K562 (cell line): ENCODE results near the gene GNG14. TPM values are rescaled to one million over a fixed set of nuclear protein-coding genes. Genes with fewer than 3 reads are reported as not detected.

Source experiments
- ATAC-seq: fragments of 200-7000 bp; cut with Tn5 transposase; 3 replicates; pipeline ENCODE4 v1.9.1; 2020; ENCODE audit warnings: moderate library complexity
- BruUV-seq: library from RNA; stranded (reverse); fragments of 400-500 nt; replicated peaks from 2 replicates; lab custom pipeline; 2021; lab: Mats Ljungman, UMichigan
- CTCF ChIA-PET: fragments of 300-600 bp; formaldehyde crosslinking; extraction: SDS; loops from one replicate; lab custom pipeline; 2021; ENCODE audit warnings: low intra/inter-chr PET ratio; lab: Yijun Ruan, JAX
- POLR2A ChIA-PET: fragments of 300-600, 350-650 bp; sonication (Branson Sonifier 250); formaldehyde crosslinking; extraction: SDS; loops from one replicate; lab custom pipeline; 2021; ENCODE audit warnings: antibody characterized with exemption, inconsistent platforms; lab: Yijun Ruan, JAX
- DNase-seq, 4 experiments: peaks; one replicate each; pipeline versions ENCODE4 v3.0.0 to v3.0.0-alpha.2; 2011 to 2018; ENCODE audit warnings: low spot score in 3 of 4, mixed read lengths in 3 of 4; ENCODE audit errors: extremely low read depth in 1 of 4
- FAIRE-seq: peaks from 2 replicates; lab custom pipeline; 2011; peaks lifted over from hg19 to GRCh38; lab: Jason Lieb, UNC
- H2AFZ ChIP-seq: 2 replicates; pipeline ENCODE4 v1.6.0; 2011; ENCODE audit warnings: low read depth, low read length, control low read depth, inconsistent platforms
- H3K27ac ChIP-seq: fragments of 200-600 bp; 3 replicates; pipeline ENCODE4 v1.8.0; 2011; ENCODE audit warnings: low read depth, mild to moderate bottlenecking, control low read depth, inconsistent platforms, low read length, moderate library complexity, mixed read lengths; ENCODE audit errors: extremely low read depth
- H3K27me3 ChIP-seq, 2 experiments: fragments of 300-600 bp in 1 of 2; 2 replicates in 1 of 2; 3 replicates in 1 of 2; pipeline versions ENCODE4 v1.6.0 to v1.8.0; 2011; ENCODE audit warnings: inconsistent platforms in 2 of 2, low read length in 2 of 2, mild to moderate bottlenecking in 1 of 2, mixed read lengths in 1 of 2, moderate library complexity in 1 of 2; ENCODE audit not compliant: control insufficient read depth in 2 of 2, insufficient read depth in 2 of 2
- H3K36me3 ChIP-seq: fragments of 300-600 bp; 3 replicates; pipeline ENCODE4 v1.8.0; 2011; ENCODE audit warnings: mild to moderate bottlenecking, low read length, inconsistent platforms; ENCODE audit not compliant: control insufficient read depth, insufficient read depth
- H3K4me1 ChIP-seq, 2 experiments: fragments of 200-600 bp in 1 of 2; replicated peaks in 1 of 2; 2 replicates in 1 of 2; 3 replicates in 1 of 2; pipeline versions ENCODE4 v1.5.1 to v1.8.0; 2011; ENCODE audit warnings: inconsistent platforms in 2 of 2, low read length in 2 of 2, mild to moderate bottlenecking in 1 of 2, mixed read lengths in 1 of 2, moderate library complexity in 1 of 2; ENCODE audit not compliant: control insufficient read depth in 2 of 2, insufficient read depth in 2 of 2
- H3K4me2 ChIP-seq: 2 replicates; pipeline ENCODE4 v1.6.1; 2011; ENCODE audit warnings: low read length, control low read depth, inconsistent platforms, mixed read lengths; ENCODE audit not compliant: insufficient read depth
- H3K4me3 ChIP-seq: fragments of 200-600 bp; sonication (generic), shearing (Covaris generic); 2 replicates; pipeline ENCODE4 v1.5.1; 2016; ENCODE audit warnings: control low read depth, inconsistent platforms
- H3K79me2 ChIP-seq: fragments of 200-600 bp; 3 replicates; pipeline ENCODE4 v1.8.0; 2011; ENCODE audit warnings: low read length, inconsistent platforms; ENCODE audit not compliant: control insufficient read depth, insufficient read depth
- H3K9ac ChIP-seq, 2 experiments: 2 replicates each; pipeline versions ENCODE4 v1.6.0 to v1.6.1; 2011; ENCODE audit warnings: low read depth in 2 of 2, low read length in 2 of 2, control low read depth in 1 of 2, inconsistent platforms in 1 of 2, mild to moderate bottlenecking in 1 of 2, mixed read lengths in 1 of 2; ENCODE audit not compliant: insufficient read depth in 1 of 2
- H3K9me1 ChIP-seq: one replicate; pipeline ENCODE4 v1.6.0; 2011; ENCODE audit warnings: inconsistent platforms, mild to moderate bottlenecking, low read length, moderate library complexity; ENCODE audit not compliant: control insufficient read depth, insufficient read depth
- H3K9me3 ChIP-seq: replicated peaks from 2 replicates; pipeline ENCODE4 v1.5.1; 2011; ENCODE audit warnings: low read depth, low read length, inconsistent platforms; ENCODE audit not compliant: control insufficient read depth, insufficient read depth
- H4K20me1 ChIP-seq: replicated peaks from 2 replicates; pipeline ENCODE4 v1.6.1; 2011; ENCODE audit warnings: low read length, inconsistent platforms, mixed read lengths; ENCODE audit not compliant: control insufficient read depth, insufficient read depth
- ASH1L ChIP-seq: fragments of 450-650 bp; IDR thresholded peaks from 2 replicates; pipeline ENCODE4 v1.6.1; 2018; ENCODE audit warnings: borderline replicate concordance, mild to moderate bottlenecking, low read depth; ENCODE audit not compliant: partially characterized antibody
- MTA2 ChIP-seq: fragments of 450-650 bp; IDR thresholded peaks from 2 replicates; pipeline ENCODE4 v1.6.1; 2016; ENCODE audit warnings: low read depth
- POLR2G ChIP-seq: fragments of 200-400 bp; formaldehyde crosslinking; IDR thresholded peaks from 2 replicates; pipeline ENCODE4 v1.6.1; 2017; ENCODE audit warnings: low read depth, mild to moderate bottlenecking, antibody characterized with exemption, low read length, moderate library complexity
- RBFOX2 ChIP-seq: fragments of 200-400 bp; formaldehyde crosslinking; IDR thresholded peaks from 2 replicates; pipeline ENCODE4 v1.6.1; 2017; ENCODE audit warnings: low read depth, mild to moderate bottlenecking, low read length, moderate library complexity
- SPI1 ChIP-seq: IDR thresholded peaks from 2 replicates; pipeline ENCODE4 v1.6.1; 2011; ENCODE audit warnings: low read depth, low read length, control low read depth, borderline replicate concordance
- WGBS: fragments of 100-300 bp; shearing (Covaris generic); methylation state at CpG from one replicate; pipeline ENCODE4 v1.1.6; 2016; ENCODE audit warnings: low coverage, mixed read lengths; ENCODE audit not compliant: insufficient coverage; ENCODE audit errors: missing lambda C conversion rate; 5-methylcytosine and 5-hydroxymethylcytosine counted together
- in situ Hi-C: fragments of 300-500 bp; cut with MboI; formaldehyde crosslinking; loops from 4 replicates; pipeline ENCODE4 v1.15.0; 2018; ENCODE audit warnings: inconsistent platforms, mixed read lengths
- intact Hi-C: fragments of 100-400 bp; cut with micrococcal nuclease; formaldehyde crosslinking; loops from 2 replicates; pipeline ENCODE4 v1.14.2; 2022
- polyA plus RNA-seq, 8 experiments: library from polyadenylated mRNA; depleted of rRNA in 4 of 8; stranded (reverse) in 5 of 8; unstranded in 3 of 8; fragments of >200 nt; fragmentation: Nextera tagmentation in 2 of 8; fragmentation: Illumina TruSeq in 1 of 8; extraction: Ambion mirVana in 2 of 8; extraction: Trizol in 1 of 8; gene quantifications; 2 replicates each; pipeline versions ENCODE4 v1.2.1 to v1.2.3, GENCODE V29; 2011 to 2014; ENCODE audit warnings: inconsistent platforms in 1 of 8, missing spikeins in 1 of 8
- total RNA-seq, 7 experiments: library from RNA; depleted of rRNA in 6 of 7; stranded (reverse); fragments of >200 nt in 6 of 7; fragmentation: Illumina TruSeq in 2 of 7; extraction: Trizol in 2 of 7; gene quantifications; 2 replicates each; pipeline versions ENCODE4 v1.2.1 to v1.2.3, GENCODE V29; 2011 to 2021; ENCODE audit warnings: low replicate concordance in 1 of 7

Gene GNG14
- total and polyA plus RNA-seq, 9 of the 15 experiments (the other 6 are each of a cell fraction or from before 2014, with no cell fraction given) = not detected

- ATAC-seq = no peak
- WGBS = 80% methylated on average over 3 of the region's 3 CpGs
- no peaks in the 10 kb centered on the region for H3K9me1 ChIP-seq
- no peak for FAIRE-seq
- H3K4me1 ChIP-seq = peaks cover 8 to 23% of the 10 kb centered on the region in 2 experiments
- CTCF ChIA-PET = no interaction called here
- DNase-seq = no peak
- no peaks in the 10 kb centered on the region for H3K27me3 ChIP-seq
- no peak overlapping the region for H3K9ac ChIP-seq
- H4K20me1 ChIP-seq = peaks cover 17% of the 10 kb centered on the region
- H3K36me3 ChIP-seq = peaks cover 52% of the 10 kb centered on the region
- no peak for TF ChIP-seq MTA2
- TF ChIP-seq SPI1 = peak; percentile 83
- no peak overlapping the region for H3K4me3 ChIP-seq
- no peak overlapping the region for H3K4me2 ChIP-seq
- POLR2A ChIA-PET = interaction anchor here (0.6 kb wide), 1 partner anchor 114 kb away, joined by 5 read pairs; no protein-coding TSS in a partner anchor
- intact Hi-C loops (no loop called here), in situ Hi-C loops (no loop called here)
- H2AFZ ChIP-seq = no peak overlapping the region
- no peak overlapping the region for H3K27ac ChIP-seq
- H3K79me2 ChIP-seq = peaks cover 45% of the 10 kb centered on the region
- no peaks in the 10 kb centered on the region for H3K9me3 ChIP-seq
- no TSS peak for BruUV-seq
Measured at GRCh38 chr19:12730064-12730463, 42.3 kb downstream of the GNG14 start.

- ATAC-seq = no peak
- TF ChIP-seq RBFOX2 (peak; percentile 66), POLR2G (peak; percentile 60), ASH1L (no peak)
- intact Hi-C loops = no loop called here
Measured at GRCh38 chr19:12731337-12731736, 43.5 kb downstream of the GNG14 start.

More at GRCh38 chr19:12731337-12731736, 43.5 kb downstream of the GNG14 start:
- peaks cover 12 to 29% of the 10 kb centered on the region in 2 experiments for H3K4me1 ChIP-seq
- peaks cover 17% of the 10 kb centered on the region for H4K20me1 ChIP-seq
- ChIA-PET POLR2A (interaction anchor here (5.5 kb wide), 1 partner anchor 8 kb away, joined by 50 read pairs; the partner anchor contains the start of gene TNPO2), CTCF (no interaction called here)
- peaks cover 52% of the 10 kb centered on the region for H3K36me3 ChIP-seq
- H3K9me1 ChIP-seq = no peaks in the 10 kb centered on the region
- H2AFZ ChIP-seq = no peak overlapping the region
- 92% methylated on average over 22 of the region's 24 CpGs for WGBS
- in situ Hi-C loops = no loop called here
- no peaks in the 10 kb centered on the region for H3K27me3 ChIP-seq
- no TSS peak for BruUV-seq
- H3K4me2 ChIP-seq = no peak overlapping the region
- no peak overlapping the region for H3K4me3 ChIP-seq
- no peaks in the 10 kb centered on the region for H3K9me3 ChIP-seq
- peak overlapping the region in 1 of 2 experiments; percentile 73; a peak in 2 of 4 replicates for H3K9ac ChIP-seq
- DNase-seq = no peak
- no peak overlapping the region; the same call in 2 of the 3 replicates for H3K27ac ChIP-seq
- H3K79me2 ChIP-seq = peaks cover 52% of the 10 kb centered on the region
- no peak for FAIRE-seq
